Stimulated activated CD4-positive, alpha-beta T cell treated with anti-CD3 and anti-CD28 coated beads, Interleukin-1b, Interleukin-23, amount 100 ng/mL, for 1 hour (primary cell): Measurements from ENCODE around the gene SBF2.
"Not testable (repeated sequence)": the region's sequence is repeated elsewhere in the genome, so short reads cannot be mapped to it uniquely, and the experiment has no call there.

Source experiments
- DNase-seq, 2 donors: peaks; one replicate each; pipeline ENCODE4 v3.0.0-alpha.2; 2020; ENCODE audit warnings: low read depth in 2 of 2

Gene SBF2

DNA sequence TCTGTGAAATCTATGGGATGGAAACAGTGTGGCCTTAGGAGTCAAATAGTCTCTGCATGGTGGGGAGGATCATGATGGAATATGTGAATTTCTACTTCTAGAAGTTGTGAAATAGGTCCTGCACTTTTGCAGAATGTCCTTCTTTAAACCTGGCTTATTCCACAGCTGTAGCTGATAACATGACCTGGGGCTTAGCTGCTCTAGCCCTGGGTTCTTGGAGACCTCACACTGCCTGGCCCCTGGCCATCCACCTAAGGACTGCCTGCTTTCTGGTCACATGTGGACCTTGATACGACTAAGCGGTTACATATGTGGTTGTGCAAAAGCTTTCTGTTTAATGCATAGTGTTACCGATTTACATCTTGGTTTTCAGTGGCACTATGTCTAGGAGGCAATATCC lies 541.9 kb downstream of the SBF2 start:
- no peak for DNase-seq

DNA sequence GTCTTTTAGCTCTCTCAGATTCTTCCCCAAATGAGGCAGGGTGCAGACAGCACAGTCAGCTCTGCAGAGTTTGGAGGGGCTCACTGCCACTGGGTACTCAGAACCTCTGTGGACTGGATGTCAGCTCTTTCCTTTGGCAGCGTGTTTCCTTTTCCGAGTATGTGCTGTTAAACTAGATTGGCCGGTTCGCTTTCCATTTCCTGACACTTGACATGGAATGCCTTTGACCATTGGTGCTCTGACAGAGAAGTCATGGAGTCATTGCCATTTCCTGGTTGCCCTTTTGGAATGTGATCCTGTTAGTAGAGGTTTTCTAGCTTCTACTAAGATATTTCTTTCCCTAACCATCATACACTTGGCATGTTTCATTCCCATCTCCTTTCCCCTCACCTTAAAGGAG lies 543.5 kb downstream of the SBF2 start:
- DNase-seq = no peak

DNA sequence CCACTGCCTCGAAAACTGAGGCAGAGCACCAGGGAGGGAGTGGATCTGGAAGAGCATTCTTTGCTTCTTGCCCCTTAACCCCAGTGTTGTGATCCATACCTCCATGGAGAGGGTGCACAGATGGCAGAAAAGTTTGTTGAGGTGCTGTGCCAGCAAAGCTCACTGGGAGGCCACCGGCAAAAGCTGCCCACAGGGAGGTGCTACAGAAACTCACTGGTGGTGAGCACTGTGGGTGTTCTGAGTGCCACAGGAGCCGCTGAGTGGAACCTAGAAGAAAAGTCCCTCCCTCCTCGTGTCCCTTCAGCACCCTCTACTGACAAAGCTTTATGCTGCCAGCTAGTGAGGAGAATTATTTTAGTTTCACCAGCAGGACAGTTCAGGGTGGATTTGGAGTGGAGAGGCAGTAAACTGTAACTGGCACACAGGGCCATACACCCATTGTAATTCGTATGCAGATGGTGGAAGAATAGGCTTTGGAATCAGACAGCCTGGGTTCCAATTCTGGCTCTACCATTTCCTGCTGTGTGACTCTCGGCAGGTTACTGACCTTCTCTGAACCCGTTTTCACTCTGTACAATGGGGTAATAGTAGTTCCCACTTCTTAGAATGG lies 545.6 kb downstream of the SBF2 start:
- DNase-seq = no peak

DNA sequence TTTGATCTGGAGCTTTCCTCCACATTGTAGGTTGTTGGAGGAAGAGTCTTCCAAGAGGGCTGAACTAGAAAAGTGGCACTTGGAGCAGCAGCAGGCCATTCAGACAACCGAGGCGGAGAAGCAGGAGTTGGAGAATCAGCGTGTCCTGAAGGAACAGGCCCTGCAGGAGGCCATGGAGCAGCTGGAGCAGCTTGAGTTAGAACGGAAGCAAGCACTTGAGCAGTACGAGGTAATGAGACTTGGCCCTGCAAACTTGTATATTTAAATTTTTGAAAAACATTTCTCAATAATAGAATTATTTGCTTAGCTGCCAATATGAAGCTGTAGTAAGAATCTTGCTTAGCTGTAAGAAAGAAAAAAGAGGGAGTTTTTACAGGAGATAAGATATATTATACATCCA lies 546.2 kb downstream of the SBF2 start:
- no peak for DNase-seq

DNA sequence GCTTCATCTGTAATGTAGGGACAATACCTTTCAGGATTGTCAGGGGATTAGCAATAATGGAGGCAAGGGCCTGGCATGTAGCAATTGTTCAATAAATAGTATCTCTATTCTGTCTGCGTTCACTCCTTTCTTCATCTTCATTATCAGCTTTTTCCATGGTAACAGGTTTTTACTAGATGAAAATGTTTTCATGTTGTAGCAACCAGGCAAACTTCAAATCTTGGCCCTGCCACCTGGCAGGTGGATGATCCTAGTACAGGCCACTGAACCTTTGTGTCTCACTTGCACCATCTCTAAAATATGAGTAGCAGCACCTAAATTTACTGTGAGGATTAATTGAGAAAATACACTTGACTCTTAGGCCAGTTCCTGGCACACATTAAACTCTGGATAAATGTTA lies 546.8 kb downstream of the SBF2 start:
- no peak for DNase-seq

DNA sequence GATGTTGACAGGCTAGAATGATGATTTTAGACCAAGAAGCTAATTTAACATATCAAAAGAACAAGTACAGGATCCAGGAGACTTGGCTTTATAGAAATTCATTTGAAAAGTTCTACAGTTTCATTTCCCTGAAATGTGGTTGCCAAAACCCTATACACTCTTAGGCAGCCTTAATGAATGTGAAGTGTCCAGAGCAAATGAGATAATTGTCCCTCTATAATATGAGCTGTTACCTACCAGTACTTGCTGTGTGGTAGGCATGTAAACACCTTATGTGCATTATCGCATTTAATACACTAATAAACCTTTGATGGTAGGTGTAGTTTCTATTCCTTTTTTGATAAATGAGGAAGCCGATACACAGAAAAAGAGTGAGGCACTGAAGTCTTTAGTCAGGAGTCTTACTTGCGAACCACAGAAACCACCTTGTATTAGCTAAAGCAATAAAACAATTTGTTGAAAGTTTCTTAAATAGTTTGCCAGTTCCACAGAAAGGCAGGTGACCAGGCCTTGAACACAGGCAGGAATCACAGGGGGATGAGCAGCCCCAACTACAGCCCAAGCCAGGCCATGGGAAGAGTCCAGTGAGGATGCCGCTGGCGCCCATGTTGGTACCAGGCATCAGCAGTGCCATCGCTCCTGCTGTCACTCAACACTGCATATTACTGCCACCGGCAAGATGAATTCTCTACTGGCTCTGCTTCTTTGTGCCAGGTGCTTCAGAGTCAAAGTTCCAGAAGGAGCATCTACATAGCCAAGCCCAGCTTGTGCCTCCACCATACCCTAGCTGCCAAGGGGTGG lies 548.4 kb downstream of the SBF2 start:
- DNase-seq = no peak

DNA sequence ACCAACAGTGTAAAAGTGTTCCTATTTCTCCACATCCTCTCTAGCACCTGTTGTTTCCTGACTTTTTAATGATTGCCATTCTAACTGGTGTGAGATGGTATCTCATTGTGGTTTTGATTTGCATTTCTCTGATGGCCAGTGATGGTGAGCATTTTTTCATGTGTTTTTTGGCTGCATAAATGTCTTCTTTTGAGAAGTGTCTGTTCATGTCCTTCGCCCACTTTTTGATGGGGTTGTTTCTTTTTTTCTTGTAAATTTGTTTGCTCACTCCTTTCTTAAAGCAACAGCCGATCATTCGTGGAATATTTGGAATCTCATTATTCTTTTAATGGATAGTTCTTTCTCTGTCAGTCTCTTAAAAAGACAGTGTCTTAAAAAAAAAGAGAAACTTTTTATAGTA lies 550.5 kb downstream of the SBF2 start:
- not testable (repeated sequence) for DNase-seq

DNA sequence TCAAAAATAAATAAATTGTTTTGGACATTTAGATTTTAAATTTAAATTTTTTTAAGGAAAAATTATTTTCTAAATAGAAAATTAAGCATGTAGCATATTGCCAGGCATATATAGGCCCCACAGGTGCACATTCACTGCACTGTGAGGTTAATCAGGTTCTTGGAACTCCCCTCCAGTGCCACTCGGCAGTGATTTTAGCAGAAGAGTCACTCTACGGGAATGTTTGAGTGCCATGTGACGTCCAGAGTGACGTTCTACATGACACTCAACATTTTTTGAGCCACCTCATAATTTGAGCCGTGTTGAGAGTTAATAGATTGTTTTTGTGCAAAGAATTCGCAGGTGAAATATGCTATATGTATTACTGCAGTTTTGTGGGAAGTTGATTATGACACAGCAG lies 552.8 kb downstream of the SBF2 start:
- no peak for DNase-seq

DNA sequence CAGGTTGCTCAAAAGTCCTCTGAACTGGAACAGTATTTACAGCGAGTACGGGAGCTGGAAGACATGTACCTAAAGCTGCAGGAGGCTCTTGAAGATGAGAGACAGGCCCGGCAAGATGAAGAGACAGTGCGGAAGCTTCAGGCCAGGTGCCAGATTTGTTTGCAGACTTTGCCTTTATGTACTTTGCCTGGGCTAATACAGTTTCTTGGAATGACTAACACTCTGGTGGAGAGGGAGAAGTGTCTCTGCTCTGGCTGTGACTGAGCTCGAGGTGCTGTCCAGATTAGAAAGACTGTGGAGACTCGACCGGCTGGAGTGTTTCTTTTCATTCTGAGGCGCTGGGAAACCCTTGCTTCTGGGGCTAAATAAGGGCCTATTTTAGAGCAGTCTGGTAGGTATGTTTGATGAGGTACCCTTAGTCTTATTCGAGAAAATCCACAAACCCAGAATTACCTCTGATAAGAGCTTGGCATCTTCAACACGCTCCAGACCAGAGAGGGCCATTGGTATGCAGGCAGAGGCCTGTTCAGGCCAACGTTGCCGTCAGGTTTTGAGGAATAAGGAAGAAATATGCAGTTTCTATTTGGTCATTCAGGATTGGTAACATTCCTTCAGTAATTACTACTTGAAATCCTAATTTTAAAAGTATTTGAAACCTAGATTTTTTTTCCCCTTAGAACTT lies 553.7 kb downstream of the SBF2 start:
- no peak for DNase-seq

DNA sequence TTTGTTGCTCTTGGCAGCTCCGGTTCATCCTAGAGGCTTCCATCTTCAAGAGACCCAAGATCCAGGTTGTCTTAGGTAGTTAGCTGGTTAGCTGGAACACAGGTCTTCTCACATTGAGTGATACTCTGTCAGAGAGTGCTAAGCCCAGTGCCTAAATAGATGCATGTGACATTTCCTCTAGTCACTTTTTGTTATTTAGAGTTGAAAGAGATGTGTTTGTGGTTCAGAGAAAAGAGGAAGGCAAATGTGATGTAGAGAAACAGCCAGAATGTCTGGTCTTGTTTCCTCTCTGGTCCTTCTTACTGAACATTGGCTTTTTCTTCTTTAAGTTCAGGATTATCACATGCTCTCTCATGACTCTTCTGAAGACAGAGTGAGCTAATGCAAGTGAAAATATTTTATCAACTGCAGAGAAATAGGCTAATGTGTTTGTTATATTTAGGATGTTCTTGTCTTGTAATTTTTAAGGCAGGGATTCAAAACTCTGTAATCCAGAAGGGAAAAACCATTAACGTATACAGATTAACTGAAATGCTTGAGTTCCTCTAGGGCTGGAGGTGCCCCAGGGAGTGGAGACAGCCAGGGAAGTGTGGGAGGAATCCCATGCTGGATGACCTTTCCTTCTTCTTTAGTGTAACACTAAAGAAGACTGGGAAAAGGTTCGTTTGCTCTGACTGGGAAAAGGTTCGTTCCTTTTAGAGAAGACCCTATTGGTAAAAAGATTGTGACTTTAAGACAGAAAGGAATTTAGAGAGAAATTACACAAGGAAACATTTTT lies 554.7 kb downstream of the SBF2 start:
- DNase-seq = no peak

DNA sequence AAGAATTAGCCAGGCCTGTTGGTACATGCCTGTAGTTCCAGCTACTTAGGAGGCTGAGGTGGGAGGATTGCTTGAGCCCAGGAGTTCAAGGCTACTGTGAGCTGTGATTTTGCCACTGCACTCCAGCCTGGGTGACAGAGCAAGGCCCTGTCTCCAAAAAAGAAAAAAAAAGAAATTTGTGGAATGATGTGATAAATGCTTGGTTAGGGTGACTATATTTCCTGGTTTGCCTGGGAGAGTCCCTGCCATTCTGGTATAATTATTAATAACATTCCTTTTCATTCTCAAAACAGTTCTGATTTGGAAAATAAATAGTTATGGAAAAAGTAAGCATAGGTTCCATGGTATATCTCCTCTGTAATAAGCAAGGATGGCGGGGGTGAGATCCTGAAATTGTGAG lies 555.3 kb downstream of the SBF2 start:
- no peak for DNase-seq

DNA sequence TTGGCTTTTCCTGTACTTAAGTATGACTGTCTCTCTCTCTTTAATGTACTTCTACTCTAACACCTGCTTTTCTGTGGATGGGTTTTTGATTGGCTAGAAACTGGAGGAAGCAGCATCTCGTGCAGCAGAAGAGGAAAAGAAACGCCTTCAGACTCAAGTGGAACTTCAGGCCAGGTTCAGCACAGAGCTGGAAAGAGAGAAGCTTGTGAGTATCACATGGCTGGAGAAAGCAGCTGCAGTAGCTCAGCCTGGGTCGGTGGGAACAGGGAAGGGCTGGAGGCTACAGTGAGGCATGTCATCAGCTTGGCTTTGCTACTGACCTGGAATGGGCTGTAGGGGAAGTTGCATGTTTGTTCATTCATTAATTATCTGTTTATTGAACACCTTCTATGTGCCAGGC lies 555.9 kb downstream of the SBF2 start:
- no peak for DNase-seq

DNA sequence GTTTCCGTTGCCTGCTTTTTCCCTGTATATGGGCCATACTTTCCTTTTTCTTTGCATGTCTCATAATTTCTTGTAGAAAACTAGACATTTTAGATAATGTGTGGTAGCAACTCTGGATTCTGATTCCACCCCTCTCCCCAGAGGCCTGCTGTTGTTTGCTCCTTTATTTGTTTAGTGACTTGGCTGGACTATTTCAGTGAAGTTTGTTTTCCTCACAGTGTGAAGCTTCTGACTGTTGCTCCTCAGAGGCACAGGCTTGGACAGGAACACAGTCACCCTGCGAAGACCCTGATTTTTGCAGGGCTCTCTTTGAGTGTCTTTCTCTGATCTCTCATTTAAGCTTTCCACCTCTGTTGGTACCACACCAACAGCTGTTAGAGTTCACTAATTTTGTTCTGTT lies 557.7 kb downstream of the SBF2 start:
- DNase-seq = no peak

DNA sequence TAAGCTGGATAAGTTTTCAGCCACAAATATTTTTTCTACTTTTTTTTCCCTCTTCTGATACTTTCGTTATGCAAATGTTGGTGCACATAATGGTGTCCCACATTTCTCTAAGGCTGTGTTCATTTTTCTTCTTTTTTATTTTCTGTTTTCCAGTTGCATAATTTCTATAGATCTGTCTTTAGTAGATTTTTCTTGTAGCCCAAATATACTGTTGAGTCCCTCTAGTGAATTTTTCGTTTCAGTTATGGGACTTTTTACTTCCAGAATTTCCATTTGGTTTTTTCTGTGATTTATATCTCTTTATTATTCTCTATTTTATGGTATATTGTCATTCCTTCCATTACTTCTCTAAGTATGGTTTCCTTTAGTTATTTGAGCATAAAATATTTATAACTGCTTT lies 558.1 kb downstream of the SBF2 start:
- DNase-seq = no peak

DNA sequence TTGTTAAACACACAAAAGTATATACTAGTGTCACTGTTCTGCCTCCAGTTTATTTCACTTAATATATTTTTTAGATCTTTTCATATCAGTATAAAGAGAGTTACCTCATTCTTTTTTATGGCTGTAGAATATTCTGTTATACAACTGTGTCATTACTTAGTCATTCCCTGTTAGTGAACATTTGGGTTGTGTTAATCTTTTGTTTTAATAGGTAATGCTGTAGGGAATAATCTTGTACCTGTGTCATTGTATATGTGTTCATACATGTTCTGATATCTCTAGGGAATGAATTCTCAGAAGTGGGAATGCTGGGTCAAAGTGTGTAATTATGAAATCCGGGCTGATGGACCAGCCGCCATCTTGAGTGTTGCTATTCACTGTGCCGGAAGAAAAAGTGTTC lies 558.8 kb downstream of the SBF2 start:
- no peak for DNase-seq

DNA sequence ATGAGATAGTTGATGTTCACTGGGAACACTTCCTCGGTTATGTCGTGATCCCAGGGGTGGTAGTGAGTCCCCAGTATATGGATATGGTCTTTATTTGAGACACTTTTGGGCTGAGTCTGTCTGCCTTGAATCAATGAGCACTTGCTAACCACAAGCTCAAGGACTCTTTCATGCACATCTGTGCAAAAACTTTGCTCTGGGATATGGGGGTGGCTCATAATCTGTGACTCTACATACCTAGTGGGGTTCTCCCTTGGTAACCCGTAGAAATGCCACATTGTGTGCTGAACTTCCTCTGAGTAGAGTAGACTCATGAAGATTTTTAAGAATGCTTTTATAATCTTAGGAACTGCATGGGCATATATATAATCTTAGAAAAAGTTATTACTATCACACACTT lies 560.8 kb downstream of the SBF2 start:
- no peak for DNase-seq

DNA sequence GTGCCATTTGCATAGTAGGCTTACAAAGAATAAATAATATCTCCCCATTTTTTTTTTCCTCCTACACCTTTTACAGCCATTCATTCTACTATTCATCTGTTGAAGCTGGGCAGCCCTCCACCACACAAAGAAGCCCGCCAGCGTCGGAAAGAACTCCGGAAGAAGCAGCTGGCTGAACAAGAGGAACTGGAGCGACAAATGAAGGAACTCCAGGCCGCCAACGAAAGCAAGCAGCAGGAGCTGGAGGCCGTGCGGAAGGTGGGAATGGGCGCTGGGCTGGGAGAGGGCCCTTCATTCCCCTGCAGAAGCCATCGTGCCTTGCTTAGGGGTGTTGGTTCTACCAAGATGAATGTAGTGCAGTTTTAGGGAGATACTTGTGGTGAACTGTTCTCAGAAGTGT lies 561.6 kb downstream of the SBF2 start:
- DNase-seq = no peak

DNA sequence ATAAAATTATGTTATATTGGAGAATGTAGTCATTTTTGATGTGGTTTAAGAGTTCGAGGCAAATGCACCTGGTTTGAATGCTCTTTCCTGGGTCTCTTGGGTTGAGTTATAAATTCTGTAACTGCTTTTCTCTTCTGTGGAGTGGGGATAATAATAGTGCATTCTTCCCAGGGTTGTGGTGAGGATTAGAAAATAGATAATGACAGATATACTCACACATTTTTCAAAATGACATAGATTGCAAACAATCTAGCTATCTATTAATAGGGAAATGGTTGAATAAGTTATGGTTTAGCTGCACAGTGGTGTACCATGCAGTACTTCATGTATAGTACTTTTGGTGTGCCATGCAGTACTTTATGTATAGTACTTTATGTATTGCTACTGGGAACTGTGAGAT lies 562.8 kb downstream of the SBF2 start:
- DNase-seq = no peak
